Choroid plexus epithelial cell (primary cell): Measurements from ENCODE around the gene NUCB1.
A peak's percentile ranks its signal among the peaks of the same experiment; 100 is the strongest.

Experiments used
- DNase-seq: peaks from one replicate; pipeline ENCODE4 v3.0.0-alpha.2; 2010; ENCODE audit warnings: low read depth
- H3K4me3 ChIP-seq: 2 replicates; pipeline ENCODE4 v1.5.1; 2011; ENCODE audit warnings: low read depth, mild to moderate bottlenecking, control low read depth, low read length, moderate library complexity
- CTCF ChIP-seq: conservative IDR thresholded peaks from 2 replicates; pipeline ENCODE4 v1.5.1; 2011; ENCODE audit warnings: low read depth, mild to moderate bottlenecking, control low read depth, inconsistent platforms, low read length, moderate library complexity

The NUCB1 gene

GRCh38 chr19:48899781-48900476 is at the start of gene NUCB1:
TSS of gene NUCB1 (plus strand) at chr19:48900312. CDS start at chr19:48900797, 485 bp downstream.
- peak; percentile 53 for TF ChIP-seq CTCF
- DNase-seq = peak; percentile 99
- H3K4me3 ChIP-seq = peak within 1 kb of the TSS; percentile 98

DNA sequence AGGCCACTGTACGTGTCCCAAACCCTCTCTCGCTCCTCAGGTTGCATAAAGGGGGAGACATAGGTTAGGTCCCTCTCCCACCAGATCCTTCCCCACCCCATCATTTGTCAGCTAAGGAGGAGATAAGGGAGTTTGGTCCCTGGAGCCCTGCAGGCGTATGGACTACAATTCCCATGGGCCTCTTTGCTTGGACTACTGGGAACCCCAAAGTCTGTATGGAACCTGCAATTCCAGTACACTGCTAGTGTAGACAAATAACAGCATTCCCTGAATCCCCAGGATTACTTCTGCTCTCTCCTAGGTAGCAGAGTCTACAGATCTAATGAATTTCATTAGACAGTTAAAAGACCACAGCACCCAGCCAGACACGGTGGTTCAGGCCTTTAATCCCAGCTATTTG is 47.8 kb upstream of the NUCB1 start:
- DNase-seq = no peak
- no peak overlapping the region for H3K4me3 ChIP-seq
- no peak for TF ChIP-seq CTCF

DNA sequence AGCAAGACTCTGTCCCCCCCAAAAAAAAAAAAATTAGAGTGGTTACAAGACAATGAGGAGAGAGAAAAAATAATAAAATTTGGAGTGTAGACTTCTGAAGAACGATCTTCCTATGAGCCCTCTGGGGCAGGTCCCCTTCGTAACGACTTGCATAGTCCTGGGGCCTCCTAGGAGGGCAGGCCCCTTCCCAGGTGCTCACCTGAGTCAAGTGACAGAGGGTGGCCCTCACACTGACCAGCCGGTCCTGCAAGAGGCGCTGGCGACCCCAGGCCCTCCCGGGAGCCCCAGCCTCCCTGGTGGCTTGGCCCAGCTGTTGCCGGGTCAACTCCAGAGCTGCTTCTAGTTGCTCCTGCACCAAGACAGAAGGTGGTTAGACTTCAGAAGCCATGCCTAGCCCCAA is 46.6 kb upstream of the NUCB1 start:
- DNase-seq = no peak
- H3K4me3 ChIP-seq = no peak overlapping the region
- TF ChIP-seq CTCF = no peak

GRCh38 chr19:48854103-48854502 is 46.0 kb upstream of the NUCB1 start:
- no peak for TF ChIP-seq CTCF
- DNase-seq = no peak
- no peak overlapping the region for H3K4me3 ChIP-seq

DNA sequence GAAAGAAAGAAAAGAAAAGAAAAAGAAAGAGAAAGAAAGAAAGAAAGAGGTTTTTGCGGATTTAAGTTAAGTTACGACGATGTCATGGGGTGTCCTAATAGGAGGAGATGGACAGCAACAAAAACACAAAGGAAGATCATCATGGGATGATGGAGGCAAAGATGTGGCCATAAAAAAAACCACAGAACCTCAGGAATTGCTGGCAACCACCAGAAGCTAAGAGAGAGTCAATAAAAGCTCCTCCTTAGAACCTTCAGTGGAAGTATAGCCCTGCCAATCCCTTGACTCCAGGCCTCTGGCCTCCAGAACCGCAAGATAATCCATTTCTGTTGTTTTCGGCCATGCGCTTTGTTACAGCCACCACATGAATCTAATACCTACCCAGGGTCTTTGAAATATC is 43.2 kb upstream of the NUCB1 start:
- DNase-seq = no peak
- no peak for TF ChIP-seq CTCF

GRCh38 chr19:48858984-48859710 is 41.0 kb upstream of the NUCB1 start:
- no peak for DNase-seq
- TF ChIP-seq CTCF = no peak
- H3K4me3 ChIP-seq = no peak overlapping the region

More for the DNA sequence above, 43.2 kb upstream of the NUCB1 start:
- no peak overlapping the region for H3K4me3 ChIP-seq
